Keratinocyte (primary cell): ENCODE measurements around the gene SHKBP1. TPM values are rescaled to one million over a fixed set of nuclear protein-coding genes. Genes with fewer than 3 reads are reported as not detected.
"Not testable (repeated sequence)": the region's sequence is repeated elsewhere in the genome, so short reads cannot be mapped to it uniquely, and the experiment has no call there.

ENCODE experiments used
- DNase-seq: peaks from one replicate; pipeline ENCODE4 v3.0.0-alpha.2; 2011; ENCODE audit warnings: low read depth, missing footprints, low spot score
- FAIRE-seq: peaks from 2 replicates; lab custom pipeline; 2011; peaks lifted over from hg19 to GRCh38; lab: Jason Lieb, UNC
- H2AFZ ChIP-seq: 2 replicates; pipeline ENCODE4 v1.6.0; 2012; ENCODE audit warnings: low read length, control low read depth, inconsistent platforms; ENCODE audit not compliant: control insufficient read depth
- H3K27ac ChIP-seq: 2 replicates; pipeline ENCODE4 v1.5.1; 2011; ENCODE audit warnings: low read length; ENCODE audit not compliant: control insufficient read depth, insufficient read depth
- H3K27me3 ChIP-seq: 3 replicates; pipeline ENCODE4 v1.6.0; 2011; ENCODE audit warnings: low read length; ENCODE audit not compliant: control insufficient read depth, insufficient read depth; ENCODE audit errors: extremely low read depth
- H3K36me3 ChIP-seq, 2 experiments: 2 replicates in 1 of 2; 3 replicates in 1 of 2; pipeline ENCODE4 v1.5.1; 2011; ENCODE audit warnings: low read length in 2 of 2, mild to moderate bottlenecking in 1 of 2; ENCODE audit not compliant: control insufficient read depth in 2 of 2, insufficient read depth in 2 of 2; ENCODE audit errors: extremely low read depth in 1 of 2
- H3K4me1 ChIP-seq: 3 replicates; pipeline ENCODE4 v1.5.1; 2011; ENCODE audit warnings: low read length; ENCODE audit not compliant: control insufficient read depth, insufficient read depth; ENCODE audit errors: extremely low read depth
- H3K4me2 ChIP-seq: 3 replicates; pipeline ENCODE4 v1.6.0; 2011; ENCODE audit warnings: low read depth, low read length; ENCODE audit not compliant: control insufficient read depth, insufficient read depth; ENCODE audit errors: extremely low read depth
- H3K4me3 ChIP-seq, 3 experiments: fragments of 200-600 bp in 1 of 3; sonication (generic) in 1 of 3; 2 replicates in 2 of 3; 3 replicates in 1 of 3; pipeline ENCODE4 v1.5.1; 2011 to 2016; ENCODE audit warnings: low read length in 3 of 3, mild to moderate bottlenecking in 3 of 3, control low read depth in 2 of 3, inconsistent platforms in 1 of 3, low read depth in 1 of 3, mixed read lengths in 1 of 3, mixed run types in 1 of 3, moderate library complexity in 1 of 3; ENCODE audit not compliant: control insufficient read depth in 2 of 3, insufficient read depth in 2 of 3; ENCODE audit errors: extremely low read depth in 1 of 3
- H3K79me2 ChIP-seq: 2 replicates; pipeline ENCODE4 v1.6.0; 2012; ENCODE audit warnings: low read length; ENCODE audit not compliant: control insufficient read depth, insufficient read depth
- H3K9ac ChIP-seq: 3 replicates; pipeline ENCODE4 v1.6.0; 2011; ENCODE audit warnings: low read length; ENCODE audit not compliant: control insufficient read depth, insufficient read depth; ENCODE audit errors: extremely low read depth
- H3K9me1 ChIP-seq: 3 replicates; pipeline ENCODE4 v1.6.0; 2011; ENCODE audit warnings: low read length; ENCODE audit not compliant: control insufficient read depth, insufficient read depth; ENCODE audit errors: extremely low read depth
- H3K9me3 ChIP-seq: 2 replicates; pipeline ENCODE4 v1.5.1; 2012; ENCODE audit warnings: low read depth, low read length; ENCODE audit not compliant: control insufficient read depth
- H4K20me1 ChIP-seq: 3 replicates; pipeline ENCODE4 v1.6.0; 2011; ENCODE audit warnings: low read length; ENCODE audit not compliant: control insufficient read depth, insufficient read depth; ENCODE audit errors: extremely low read depth
- CTCF ChIP-seq, 3 experiments: IDR thresholded peaks in 1 of 3; conservative IDR thresholded peaks in 1 of 3; optimal IDR thresholded peaks in 1 of 3; 2 replicates in 2 of 3; 3 replicates in 1 of 3; pipeline versions ENCODE3 to v1.5.1; 2011; ENCODE audit warnings: low read length in 3 of 3, mild to moderate bottlenecking in 3 of 3, moderate library complexity in 2 of 3, control low read depth in 1 of 3, inconsistent platforms in 1 of 3; ENCODE audit not compliant: insufficient read depth in 2 of 3; ENCODE audit errors: extremely low read depth in 1 of 3
- EZH2 ChIP-seq: IDR thresholded peaks from one replicate; pipeline ENCODE4 v1.6.1; 2012; ENCODE audit warnings: inconsistent platforms, mild to moderate bottlenecking, low read length, moderate library complexity
- dilution Hi-C: fragments of 300-500 bp; cut with MboI; formaldehyde crosslinking; loops from one replicate; pipeline ENCODE4 v1.7.0; 2020; ENCODE audit warnings: low sequenced_read_pairs; ENCODE audit not compliant: extremely low pct_ligation_motif_present
- polyA plus RNA-seq, 5 experiments: library from polyadenylated mRNA; depleted of rRNA in 3 of 5; stranded (reverse) in 3 of 5; stranded (forward) in 1 of 5; unstranded in 1 of 5; fragments of >200 nt; gene quantifications; 1 replicate in 1 of 5; 2 replicates in 3 of 5; 3 replicates in 1 of 5; pipeline versions ENCODE4 v1.2.1 to v1.2.3, GENCODE V29; 2011 to 2012; ENCODE audit warnings: missing spikeins in 2 of 5, low read depth in 1 of 5, low replicate concordance in 1 of 5

SHKBP1 gene
- polyA plus RNA-seq, 1 donor (not counting 4 experiments of a cell fraction or from before 2014, with no cell fraction given), result 20.2 TPM

DNA sequence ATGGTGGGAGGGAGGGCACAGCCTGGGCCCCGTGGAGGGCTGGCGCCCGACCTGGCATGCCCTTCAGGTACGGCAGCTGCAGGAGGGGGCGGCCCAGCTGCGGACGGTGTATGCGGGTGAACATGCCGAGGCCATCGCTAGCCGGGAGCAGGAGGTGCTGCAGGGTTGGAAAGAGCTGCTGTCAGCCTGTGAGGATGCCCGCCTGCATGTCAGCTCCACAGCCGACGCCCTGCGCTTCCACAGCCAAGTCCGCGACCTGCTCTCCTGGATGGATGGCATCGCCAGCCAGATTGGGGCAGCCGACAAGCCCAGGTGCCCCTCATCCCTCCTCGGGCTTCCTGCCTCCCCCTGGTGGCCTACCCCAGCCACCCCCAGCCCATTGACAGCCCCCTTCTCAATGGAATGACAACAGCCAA, 16.6 kb upstream of the SHKBP1 start:
- Histone ChIP-seq H3K4me1 (no peaks in the 10 kb centered on the region), H3K9ac (no peak overlapping the region), H3K9me3 (no peaks in the 10 kb centered on the region), H3K4me3 (no peak overlapping the region), H4K20me1 (no peaks in the 10 kb centered on the region), H3K4me2 (no peak overlapping the region), H3K79me2 (no peaks in the 10 kb centered on the region), H3K9me1 (no peaks in the 10 kb centered on the region), H3K36me3 (no peaks in the 10 kb centered on the region), H2AFZ (no peak overlapping the region), H3K27ac (no peak overlapping the region), H3K27me3 (peaks cover 20% of the 10 kb centered on the region)
- DNase-seq (no peak), FAIRE-seq (no peak)
- no peak for TF ChIP-seq EZH2
- TF ChIP-seq CTCF (optimal IDR thresholded peaks at IDR 0.05 in 1 of 3, IDR thresholded peaks at IDR 0.05 in 1 of 3, conservative IDR thresholded peaks at IDR 0.05 in 1 of 3; ENCODE audit: extremely low read depth in 1 of 3, insufficient read depth in 2 of 3, low read length in 3 of 3), result no peak
- dilution Hi-C loops, result no loop called here

GRCh38 chr19:40561947-40562346, 14.7 kb upstream of the SHKBP1 start:
- Histone ChIP-seq H3K9ac (no peak overlapping the region), H3K27me3 (peaks cover 23% of the 10 kb centered on the region), H3K9me3 (no peaks in the 10 kb centered on the region), H3K27ac (no peak overlapping the region), H3K4me3 (no peak overlapping the region), H4K20me1 (no peaks in the 10 kb centered on the region), H3K36me3 (no peaks in the 10 kb centered on the region), H3K4me2 (no peak overlapping the region), H3K79me2 (no peaks in the 10 kb centered on the region), H3K4me1 (no peaks in the 10 kb centered on the region), H3K9me1 (no peaks in the 10 kb centered on the region), H2AFZ (no peak overlapping the region)
- dilution Hi-C loops, result no loop called here
- FAIRE-seq (no peak), DNase-seq (no peak)
- TF ChIP-seq EZH2 (no peak), CTCF (optimal IDR thresholded peaks at IDR 0.05 in 1 of 3, IDR thresholded peaks at IDR 0.05 in 1 of 3, conservative IDR thresholded peaks at IDR 0.05 in 1 of 3; ENCODE audit: extremely low read depth in 1 of 3, insufficient read depth in 2 of 3, low read length in 3 of 3) (no peak)

GRCh38 chr19:40564535-40564934, 12.1 kb upstream of the SHKBP1 start:
- H3K9me1 ChIP-seq, H3K4me2 ChIP-seq, H3K4me1 ChIP-seq, H3K27ac ChIP-seq, H3K36me3 ChIP-seq, dilution Hi-C loops, H3K9me3 ChIP-seq, H3K9ac ChIP-seq, H3K79me2 ChIP-seq, H3K4me3 ChIP-seq, H2AFZ ChIP-seq, FAIRE-seq, DNase-seq, H4K20me1 ChIP-seq: not testable (repeated sequence)
- H3K27me3 ChIP-seq, result peaks cover 36% of the 10 kb centered on the region
